ENCODE results near the gene TP53I13. TPM values are rescaled to one million over a fixed set of nuclear protein-coding genes. Genes with fewer than 3 reads are reported as not detected.

The TP53I13 gene
- total and polyA plus RNA-seq, 7 experiments from 2014 or later, result 19.3 to 87.5 (median 61.7) TPM

- intact Hi-C loops (cut with micrococcal nuclease), result no loop called here
- H3K4me3 Mint-ChIP-seq, result no peak overlapping the region
- CTCF ChIA-PET, result interaction anchor here (1.2 to 2.4 kb wide), 4 partner anchors 8 to 62 kb away, joined by 3 to 14 read pairs (median 4); partner anchors contain the start of gene ANKRD13B
Observed at GRCh38 chr17:29577001-29577370, 8.5 kb downstream of the TP53I13 start.

GRCh38 chr17:29577385-29578211, 9.1 kb downstream of the TP53I13 start:
- H3K27ac ChIP-seq (ENCODE audit: low read depth, low read length), result no peak overlapping the region
- H3K9me3 Mint-ChIP-seq, result no peaks in the 10 kb centered on the region
- peaks cover 0 to 20% (median 8%) of the 10 kb centered on the region in 5 donors for H3K36me3 Mint-ChIP-seq
- ATAC-seq (no peak), DNase-seq (no peak)
- ChIA-PET CTCF (interaction anchor here (0.7 to 2.4 kb wide), 5 partner anchors 8 to 228 kb away, joined by 3 to 14 read pairs (median 4); partner anchors contain the start of gene ANKRD13B), POLR2A (interaction anchor here (1.5 to 2.4 kb wide), 3 partner anchors 9 to 197 kb away, joined by 5 to 14 read pairs (median 8); partner anchors contain the start of gene TP53I13)
- H3K4me3 Mint-ChIP-seq, result no peak overlapping the region
- intact Hi-C loops (cut with micrococcal nuclease), result no loop called here
- H3K27me3 Mint-ChIP-seq, result no peaks in the 10 kb centered on the region
- H3K4me1 Mint-ChIP-seq, result peaks cover 6 to 18% (median 9%) of the 10 kb centered on the region in 7 donors
- H3K9me3 ChIP-seq (ENCODE audit: control insufficient read depth in 2 of 3, low read length in 3 of 3), result no peaks in the 10 kb centered on the region
- peaks cover 0 to 6% of the 10 kb centered on the region in 2 donors for H3K4me1 ChIP-seq (ENCODE audit: control insufficient read depth in 2 of 2, insufficient read depth in 2 of 2, low read length in 2 of 2)
- no peak overlapping the region for H3K27ac Mint-ChIP-seq
- no peaks in the 10 kb centered on the region for H3K27me3 ChIP-seq (ENCODE audit: control insufficient read depth in 2 of 2, insufficient read depth in 2 of 2, low read length in 2 of 2)
- peaks cover 0 to 82% (median 11%) of the 10 kb centered on the region in 3 experiments for H3K36me3 ChIP-seq (ENCODE audit: control insufficient read depth in 2 of 3, insufficient read depth in 3 of 3, low read length in 3 of 3)
- H3K4me3 ChIP-seq (ENCODE audit: low read length), result no peak overlapping the region

More at GRCh38 chr17:29577001-29577370, 8.5 kb downstream of the TP53I13 start:
- H3K4me3 ChIP-seq (ENCODE audit: low read length), result no peak overlapping the region
- POLR2A ChIA-PET, result interaction anchor here (1.5 to 2.4 kb wide), 3 partner anchors 8 to 198 kb away, joined by 5 to 14 read pairs (median 8); partner anchors contain the start of gene TP53I13
- ATAC-seq (no peak), DNase-seq (no peak)
- H3K27me3 ChIP-seq (ENCODE audit: control insufficient read depth in 2 of 2, insufficient read depth in 2 of 2, low read length in 2 of 2), result no peaks in the 10 kb centered on the region
- H3K27me3 Mint-ChIP-seq, result no peaks in the 10 kb centered on the region
- no peak overlapping the region for H3K27ac Mint-ChIP-seq
- H3K36me3 Mint-ChIP-seq, result peaks cover 0 to 16% (median 8%) of the 10 kb centered on the region in 5 donors
- peaks cover 6 to 18% (median 9%) of the 10 kb centered on the region in 7 donors for H3K4me1 Mint-ChIP-seq
- peaks cover 0 to 6% of the 10 kb centered on the region in 2 donors for H3K4me1 ChIP-seq (ENCODE audit: control insufficient read depth in 2 of 2, insufficient read depth in 2 of 2, low read length in 2 of 2)
- H3K9me3 ChIP-seq (ENCODE audit: control insufficient read depth in 2 of 3, low read length in 3 of 3), result no peaks in the 10 kb centered on the region
- no peaks in the 10 kb centered on the region for H3K9me3 Mint-ChIP-seq
- H3K27ac ChIP-seq (ENCODE audit: low read depth, low read length), result no peak overlapping the region
- H3K36me3 ChIP-seq (ENCODE audit: control insufficient read depth in 2 of 3, insufficient read depth in 3 of 3, low read length in 3 of 3), result peaks cover 0 to 76% (median 6%) of the 10 kb centered on the region in 3 experiments

DNA sequence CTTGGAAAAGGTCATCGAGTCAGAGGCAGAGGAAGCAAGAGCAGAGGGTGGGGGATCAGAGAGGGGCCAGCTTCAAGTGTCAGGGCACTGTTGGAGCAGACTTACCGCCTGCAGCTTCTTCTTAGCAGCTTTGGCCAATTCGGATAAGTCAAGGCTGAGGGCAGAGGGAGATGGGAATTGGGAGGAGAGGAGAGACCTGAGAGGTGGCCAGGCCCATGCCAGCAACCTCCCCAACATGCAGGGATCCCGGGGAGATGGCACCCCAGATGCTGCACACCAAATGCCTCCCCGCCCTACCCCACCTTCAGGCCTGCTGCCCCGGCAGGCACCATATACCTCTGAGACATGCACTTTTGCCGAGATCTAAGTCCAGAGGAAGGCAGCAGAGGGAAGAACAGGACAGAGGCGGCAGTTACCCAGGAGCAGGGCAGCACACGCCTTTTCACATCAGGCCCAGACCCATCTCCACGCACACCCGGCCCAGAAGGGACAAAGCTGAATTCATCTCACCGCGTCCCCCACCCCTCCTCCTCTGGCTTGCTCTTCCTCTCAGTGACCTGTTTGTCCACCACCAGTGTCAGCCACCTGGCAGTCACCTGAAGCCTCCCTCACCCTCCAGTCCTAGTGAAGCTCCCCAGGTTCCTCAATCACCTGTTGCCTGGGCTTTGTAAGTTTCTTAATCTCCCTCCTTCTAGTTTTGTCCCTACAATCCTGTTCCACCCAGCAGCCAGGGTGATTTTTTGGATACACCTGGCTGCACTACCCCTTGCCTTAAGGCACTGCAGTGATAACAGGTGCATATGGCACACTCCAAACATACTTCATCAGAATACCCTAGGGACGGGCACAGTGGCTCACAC, 10.4 kb downstream of the TP53I13 start:
- peaks cover 0 to 26% (median 8%) of the 10 kb centered on the region in 5 donors for H3K36me3 Mint-ChIP-seq
- ATAC-seq (no peak), DNase-seq (no peak)
- CTCF ChIA-PET, result interaction anchor here (0.6 to 3.5 kb wide), 16 partner anchors 9 to 846 kb away, joined by 3 to 49 read pairs (median 4); partner anchors contain the start of gene ANKRD13B
- Histone ChIP-seq H3K27ac (ENCODE audit: low read depth, low read length) (no peak overlapping the region), H3K4me3 (ENCODE audit: low read length) (no peak overlapping the region), H3K4me1 (ENCODE audit: control insufficient read depth in 2 of 2, insufficient read depth in 2 of 2, low read length in 2 of 2) (peaks cover 0 to 6% of the 10 kb centered on the region in 2 donors), H3K27me3 (ENCODE audit: control insufficient read depth in 2 of 2, insufficient read depth in 2 of 2, low read length in 2 of 2) (no peaks in the 10 kb centered on the region), H3K36me3 (ENCODE audit: control insufficient read depth in 2 of 3, insufficient read depth in 3 of 3, low read length in 3 of 3) (peaks cover 0 to 82% (median 11%) of the 10 kb centered on the region in 3 experiments), H3K9me3 (ENCODE audit: control insufficient read depth in 2 of 3, low read length in 3 of 3) (no peaks in the 10 kb centered on the region)
- POLR2A ChIA-PET, result interaction anchor here (1.0 to 3.8 kb wide), 7 partner anchors 9 to 39 kb away, joined by 3 to 22 read pairs (median 5); partner anchors contain the start of genes ANKRD13B and TP53I13
- peak overlapping the region in 2 of 9 donors; percentile 48 to 65 for H3K27ac Mint-ChIP-seq
- H3K9me3 Mint-ChIP-seq, result no peaks in the 10 kb centered on the region
- H3K4me3 Mint-ChIP-seq, result no peak overlapping the region
- H3K27me3 Mint-ChIP-seq, result no peaks in the 10 kb centered on the region
- H3K4me1 Mint-ChIP-seq, result peaks cover 9 to 16% (median 10%) of the 10 kb centered on the region in 7 donors
- intact Hi-C loops (cut with micrococcal nuclease), result no loop called here

GRCh38 chr17:29579866-29580771, 11.6 kb downstream of the TP53I13 start:
- CTCF ChIA-PET, result interaction anchor here (0.5 to 3.5 kb wide), 16 partner anchors 8 to 525 kb away, joined by 3 to 49 read pairs (median 4); partner anchors contain the start of gene ANKRD13B
- peak overlapping the region in 2 of 10 donors; percentile 2 to 32 for H3K4me3 Mint-ChIP-seq
- no peaks in the 10 kb centered on the region for H3K27me3 Mint-ChIP-seq
- peaks cover 21 to 24% (median 22%) of the 10 kb centered on the region in 7 donors for H3K4me1 Mint-ChIP-seq
- H3K27ac Mint-ChIP-seq, result peak overlapping the region; percentile 7 to 96 (median 81)
- peaks cover 0 to 69% (median 8%) of the 10 kb centered on the region in 3 experiments for H3K36me3 ChIP-seq (ENCODE audit: control insufficient read depth in 2 of 3, insufficient read depth in 3 of 3, low read length in 3 of 3)
- DNase-seq (peak; percentile 79 to 90 (median 87)), ATAC-seq (peak; percentile 99)
- peaks cover 0 to 26% (median 8%) of the 10 kb centered on the region in 5 donors for H3K36me3 Mint-ChIP-seq
- H3K4me1 ChIP-seq (ENCODE audit: control insufficient read depth in 2 of 2, insufficient read depth in 2 of 2, low read length in 2 of 2), result peaks cover 2 to 17% of the 10 kb centered on the region in 2 donors
- no peak overlapping the region for H3K4me3 ChIP-seq (ENCODE audit: low read length)
- H3K9me3 ChIP-seq (ENCODE audit: control insufficient read depth in 2 of 3, low read length in 3 of 3), result no peaks in the 10 kb centered on the region
- H3K27me3 ChIP-seq (ENCODE audit: control insufficient read depth in 2 of 2, insufficient read depth in 2 of 2, low read length in 2 of 2), result no peaks in the 10 kb centered on the region
- peak overlapping the region; percentile 53 for H3K27ac ChIP-seq (ENCODE audit: low read depth, low read length)
- POLR2A ChIA-PET, result interaction anchor here (1.0 to 3.8 kb wide), 5 partner anchors 10 to 37 kb away, joined by 3 to 22 read pairs (median 6); partner anchors contain the start of gene ANKRD13B
- no peaks in the 10 kb centered on the region for H3K9me3 Mint-ChIP-seq
- intact Hi-C loops (cut with micrococcal nuclease), result loop anchor here (1.0 to 2.0 kb wide), 11 partner anchors 9 to 513 kb away; partner anchors contain the start of genes GIT1 (in 1 of the 2) and TP53I13 (in 1 of the 2)

GRCh38 chr17:29581583-29582253, 13.2 kb downstream of the TP53I13 start:
- Mint-ChIP-seq H3K36me3 (peaks cover 0 to 22% (median 8%) of the 10 kb centered on the region in 5 donors), H3K27ac (peak overlapping the region in 1 of 9 donors; percentile 8)
- POLR2A ChIA-PET, result interaction anchor here (0.8 to 3.8 kb wide), 6 partner anchors 9 to 41 kb away, joined by 3 to 22 read pairs (median 4); partner anchors contain the start of genes ANKRD13B and CORO6

More at GRCh38 chr17:29581583-29582253, 13.2 kb downstream of the TP53I13 start:
- Mint-ChIP-seq H3K9me3 (no peaks in the 10 kb centered on the region), H3K4me3 (no peak overlapping the region), H3K4me1 (peaks cover 31 to 39% (median 37%) of the 10 kb centered on the region in 7 donors), H3K27me3 (no peaks in the 10 kb centered on the region)
- CTCF ChIA-PET, result interaction anchor here (0.7 to 3.5 kb wide), 8 partner anchors 11 to 198 kb away, joined by 3 to 49 read pairs (median 12); partner anchors contain the start of gene ANKRD13B
- H3K9me3 ChIP-seq (ENCODE audit: control insufficient read depth in 2 of 3, low read length in 3 of 3), result no peaks in the 10 kb centered on the region
- H3K36me3 ChIP-seq (ENCODE audit: control insufficient read depth in 2 of 3, insufficient read depth in 3 of 3, low read length in 3 of 3), result peaks cover 0 to 53% (median 8%) of the 10 kb centered on the region in 3 experiments
- intact Hi-C loops (cut with micrococcal nuclease), result loop anchor here in 1 of 2 donors (2.0 kb wide), 1 partner anchor 13 kb away; no protein-coding TSS in a partner anchor
- H3K4me3 ChIP-seq (ENCODE audit: low read length), result no peak overlapping the region
- H3K27ac ChIP-seq (ENCODE audit: low read depth, low read length), result no peak overlapping the region
- peaks cover 8 to 28% of the 10 kb centered on the region in 2 donors for H3K4me1 ChIP-seq (ENCODE audit: control insufficient read depth in 2 of 2, insufficient read depth in 2 of 2, low read length in 2 of 2)
- DNase-seq (no peak), ATAC-seq (no peak)
- no peaks in the 10 kb centered on the region for H3K27me3 ChIP-seq (ENCODE audit: control insufficient read depth in 2 of 2, insufficient read depth in 2 of 2, low read length in 2 of 2)

Measured in naive thymus-derived CD4-positive, alpha-beta T cell (primary cell).